Calu3 (cell line): ENCODE data around the gene DCHS1. TPM values are rescaled to one million over a fixed set of nuclear protein-coding genes. Genes with fewer than 3 reads are reported as not detected.
"Not testable (repeated sequence)": the region's sequence is repeated elsewhere in the genome, so short reads cannot be mapped to it uniquely, and the experiment has no call there.

Source experiments
- BruUV-seq: library from RNA; stranded (reverse); fragments of 400-500 nt; replicated peaks from 2 replicates; lab custom pipeline; 2021; lab: Mats Ljungman, UMichigan
- CTCF ChIA-PET: fragments of 300-600 bp; sonication (Branson Sonifier 250); formaldehyde crosslinking; loops from one replicate; lab custom pipeline; 2022; ENCODE audit warnings: antibody characterized with exemption; lab: Charles Lee
- DNase-seq: peaks from one replicate; pipeline ENCODE4 v3.0.0; 2022
- H3K27ac Mint-ChIP-seq: one replicate; pipeline ENCODE4 v1.8.0; 2022; ENCODE audit warnings: mixed read lengths; ENCODE audit not compliant: unreplicated experiment
- H3K27me3 Mint-ChIP-seq: one replicate; pipeline ENCODE4 v1.8.0; 2022; ENCODE audit warnings: mixed read lengths; ENCODE audit not compliant: unreplicated experiment
- H3K36me3 Mint-ChIP-seq: one replicate; pipeline ENCODE4 v1.8.0; 2022; ENCODE audit warnings: mild to moderate bottlenecking, moderate library complexity, mixed read lengths; ENCODE audit not compliant: insufficient read depth, unreplicated experiment
- H3K4me1 Mint-ChIP-seq: one replicate; pipeline ENCODE4 v1.8.0; 2022; ENCODE audit warnings: mild to moderate bottlenecking, low read depth, mixed read lengths; ENCODE audit not compliant: unreplicated experiment
- H3K4me3 Mint-ChIP-seq: one replicate; pipeline ENCODE4 v1.8.0; 2022; ENCODE audit warnings: mild to moderate bottlenecking, low read depth, moderate library complexity, mixed read lengths; ENCODE audit not compliant: unreplicated experiment
- H3K9me3 Mint-ChIP-seq: one replicate; pipeline ENCODE4 v1.8.0; 2022; ENCODE audit warnings: low read depth, mixed read lengths; ENCODE audit not compliant: unreplicated experiment
- intact Hi-C: fragments of 100-400 bp; cut with micrococcal nuclease; formaldehyde crosslinking; loops from one replicate; pipeline ENCODE4 v1.10.0; 2022; ENCODE audit not compliant: unreplicated experiment
- total RNA-seq: library from RNA; stranded (reverse); gene quantifications from 2 replicates; pipeline ENCODE4 v1.2.3, GENCODE V29; 2022
- TF ChIP-seq, protein P1 (sequence below): fragments of 200-600 bp; IDR thresholded peaks from one replicate; pipeline ENCODE4 v1.8.0; 2022; ENCODE audit warnings: antibody characterized with exemption; ENCODE audit not compliant: unreplicated experiment

DCHS1 gene
- total RNA-seq, 1 experiment from 2014 or later = 0.02 TPM

DNA sequence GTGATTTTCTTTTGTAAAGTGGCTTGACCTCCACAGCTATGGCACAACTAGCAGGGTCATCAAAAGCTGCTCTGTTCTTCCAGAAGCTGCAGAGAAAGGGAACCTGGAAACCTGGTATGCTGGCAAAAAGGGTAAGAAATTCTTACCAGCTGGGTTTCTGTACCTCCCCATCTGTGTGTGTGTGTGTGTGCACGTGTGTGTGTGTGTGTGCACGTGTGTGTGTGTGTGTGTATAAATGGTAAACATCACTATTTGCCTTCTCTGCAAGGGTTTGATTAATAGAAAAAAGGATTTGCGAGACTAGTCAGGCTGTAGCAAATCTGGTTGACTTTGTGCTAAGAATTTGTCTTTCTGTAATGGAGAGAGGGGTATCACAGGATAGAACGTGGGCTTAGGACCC, 32.3 kb upstream of the DCHS1 start:
- CTCF ChIA-PET = no interaction called here
- intact Hi-C loops = no loop called here

DNA sequence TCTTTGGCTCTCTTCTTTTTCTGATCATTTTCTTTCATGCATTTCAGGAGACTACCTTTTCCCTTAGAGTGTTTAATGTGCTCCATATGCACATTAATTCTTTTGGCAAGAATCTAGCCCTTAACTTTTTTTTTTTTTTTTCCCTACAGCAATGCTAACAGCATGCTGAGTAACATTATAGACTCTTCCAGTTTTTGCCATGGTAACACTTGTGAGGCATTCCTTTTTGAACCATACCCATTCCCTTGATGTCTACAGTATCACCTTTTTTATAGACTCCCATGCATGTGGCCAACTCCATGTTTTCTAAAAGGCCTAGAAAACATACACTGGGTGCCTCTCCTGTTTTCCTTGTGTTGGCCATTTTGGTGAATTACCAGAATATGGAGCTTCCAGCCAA, 30.4 kb upstream of the DCHS1 start:
- H3K36me3 Mint-ChIP-seq = peaks cover 27% of the 10 kb centered on the region
- no peak overlapping the region for H3K4me3 Mint-ChIP-seq
- no peak overlapping the region for H3K27ac Mint-ChIP-seq
- no TSS peak for BruUV-seq
- peaks cover 40% of the 10 kb centered on the region for H3K27me3 Mint-ChIP-seq
- no peak for DNase-seq
- H3K4me1 Mint-ChIP-seq = no peaks in the 10 kb centered on the region
- TF ChIP-seq, protein P1, sequence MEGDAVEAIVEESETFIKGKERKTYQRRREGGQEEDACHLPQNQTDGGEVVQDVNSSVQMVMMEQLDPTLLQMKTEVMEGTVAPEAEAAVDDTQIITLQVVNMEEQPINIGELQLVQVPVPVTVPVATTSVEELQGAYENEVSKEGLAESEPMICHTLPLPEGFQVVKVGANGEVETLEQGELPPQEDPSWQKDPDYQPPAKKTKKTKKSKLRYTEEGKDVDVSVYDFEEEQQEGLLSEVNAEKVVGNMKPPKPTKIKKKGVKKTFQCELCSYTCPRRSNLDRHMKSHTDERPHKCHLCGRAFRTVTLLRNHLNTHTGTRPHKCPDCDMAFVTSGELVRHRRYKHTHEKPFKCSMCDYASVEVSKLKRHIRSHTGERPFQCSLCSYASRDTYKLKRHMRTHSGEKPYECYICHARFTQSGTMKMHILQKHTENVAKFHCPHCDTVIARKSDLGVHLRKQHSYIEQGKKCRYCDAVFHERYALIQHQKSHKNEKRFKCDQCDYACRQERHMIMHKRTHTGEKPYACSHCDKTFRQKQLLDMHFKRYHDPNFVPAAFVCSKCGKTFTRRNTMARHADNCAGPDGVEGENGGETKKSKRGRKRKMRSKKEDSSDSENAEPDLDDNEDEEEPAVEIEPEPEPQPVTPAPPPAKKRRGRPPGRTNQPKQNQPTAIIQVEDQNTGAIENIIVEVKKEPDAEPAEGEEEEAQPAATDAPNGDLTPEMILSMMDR = no peak
- CTCF ChIA-PET = no interaction called here
- intact Hi-C loops = no loop called here
- H3K9me3 Mint-ChIP-seq = no peaks in the 10 kb centered on the region

More for the DNA sequence above, 32.3 kb upstream of the DCHS1 start:
- no peak for DNase-seq
- H3K4me1 Mint-ChIP-seq = no peaks in the 10 kb centered on the region
- H3K9me3 Mint-ChIP-seq = no peaks in the 10 kb centered on the region
- H3K36me3 Mint-ChIP-seq = peaks cover 9% of the 10 kb centered on the region
- no TSS peak for BruUV-seq
- H3K27ac Mint-ChIP-seq = no peak overlapping the region
- TF ChIP-seq, protein P1 = no peak
- peaks cover 44% of the 10 kb centered on the region for H3K27me3 Mint-ChIP-seq
- no peak overlapping the region for H3K4me3 Mint-ChIP-seq

DNA sequence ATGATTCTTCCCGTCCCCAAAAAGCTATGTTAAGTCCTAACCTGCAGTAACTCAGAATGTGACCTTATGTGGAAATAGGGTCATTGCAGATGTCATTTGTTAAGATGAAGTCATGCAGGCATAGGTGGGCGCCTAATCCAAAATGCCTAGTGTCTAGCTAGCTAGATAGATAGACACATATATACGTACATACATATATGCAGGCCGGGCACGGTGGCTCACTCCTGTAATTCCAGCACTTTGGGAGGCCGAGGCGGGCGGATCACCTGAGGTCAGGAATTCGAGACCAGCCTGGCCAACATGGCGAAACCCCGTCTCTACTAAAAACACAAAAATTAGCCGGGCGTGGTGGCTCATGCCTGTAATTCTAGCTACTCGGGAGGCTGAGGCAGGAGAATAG, 28.5 kb upstream of the DCHS1 start:
- CTCF ChIA-PET = interaction anchor here (1.2 to 1.3 kb wide), 4 partner anchors 20 to 305 kb away, joined by 3 to 18 read pairs (median 4); no protein-coding TSS in a partner anchor
- peak overlapping the region; percentile 99 for H3K4me3 Mint-ChIP-seq
- H3K4me1 Mint-ChIP-seq, BruUV-seq, H3K9me3 Mint-ChIP-seq, H3K27ac Mint-ChIP-seq, DNase-seq, intact Hi-C loops: not testable (repeated sequence)
- peaks cover 27% of the 10 kb centered on the region for H3K36me3 Mint-ChIP-seq
- H3K27me3 Mint-ChIP-seq = peaks cover 33% of the 10 kb centered on the region

DNA sequence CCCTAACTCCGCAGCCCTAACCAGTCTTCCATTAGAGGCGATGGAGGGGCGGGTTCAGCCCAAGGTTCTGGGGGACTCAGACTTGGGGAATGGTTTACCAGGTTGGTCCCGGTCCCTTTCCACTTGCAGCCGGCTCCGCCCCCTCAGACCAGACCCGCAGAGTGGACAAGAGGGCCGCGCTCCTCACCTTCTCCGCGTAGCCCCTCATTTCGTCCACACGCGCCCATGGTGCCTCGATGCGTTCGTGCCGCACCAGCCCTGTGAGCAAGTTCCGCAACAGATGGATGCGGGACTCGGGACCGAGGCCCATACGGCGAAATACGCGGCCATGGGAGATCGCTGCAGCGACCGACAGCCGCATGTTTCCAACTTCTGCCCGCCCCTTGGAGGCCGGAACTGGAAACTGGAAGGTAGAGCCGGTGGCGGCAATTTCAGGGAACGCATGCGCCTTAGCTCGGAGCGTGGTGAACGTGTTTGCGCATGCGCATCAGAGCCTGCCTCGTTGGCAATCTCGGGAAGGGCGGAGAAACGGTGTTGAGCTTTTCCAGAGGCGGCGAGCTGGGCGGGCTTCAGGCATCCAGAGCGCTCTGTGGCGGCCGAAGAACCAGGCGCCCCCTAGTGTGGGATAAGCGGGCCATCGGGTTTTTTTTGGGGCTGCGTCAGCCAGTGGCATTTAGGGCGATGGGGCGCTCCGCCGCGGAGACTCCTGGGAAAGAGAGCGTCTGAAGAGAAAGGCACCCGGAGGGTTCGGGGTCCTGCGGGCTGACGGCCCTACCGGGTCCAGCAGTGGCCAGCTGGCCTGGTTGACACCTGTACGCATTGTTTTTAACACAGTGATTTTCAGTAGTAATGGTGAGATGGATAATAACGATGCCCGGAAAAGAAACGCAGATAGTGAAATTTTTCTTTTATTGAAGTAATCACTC, 27.6 kb upstream of the DCHS1 start, which contains the start of gene MRPL17:
Gene MRPL17, minus strand, starts transcription at position 405 of the 926 bp plus-strand sequence. Its CDS starts 44 bp downstream, at position 361.
- Mint-ChIP-seq H3K4me1 (no peaks in the 10 kb centered on the region), H3K27ac (peak within 1 kb of the TSS; percentile 68), H3K4me3 (peak within 1 kb of the TSS; percentile 99), H3K36me3 (peaks cover 27% of the 10 kb centered on the region), H3K9me3 (no peaks in the 10 kb centered on the region), H3K27me3 (peaks cover 28% of the 10 kb centered on the region)
- no TSS peak for BruUV-seq
- peak; percentile 97 for DNase-seq
- TF ChIP-seq, protein P1 = peak; percentile 79
- CTCF ChIA-PET = interaction anchor here (0.7 to 1.3 kb wide), 10 partner anchors 14 to 304 kb away, joined by 3 to 18 read pairs (median 4); partner anchors contain the start of genes ILK, TAF10 and TPP1
- intact Hi-C loops = loop anchor here (1.0 to 2.0 kb wide), 2 partner anchors 70 to 152 kb away; partner anchors contain the start of gene TAF10
